ENCODE data around the gene MYO10. TPM values are rescaled to one million over a fixed set of nuclear protein-coding genes. Genes with fewer than 3 reads are reported as not detected.
A peak's percentile ranks its signal among the peaks of the same experiment; 100 is the strongest.

The MYO10 gene
- total and polyA plus RNA-seq, 2 experiments from 2014 or later = 119 to 276 TPM

DNA sequence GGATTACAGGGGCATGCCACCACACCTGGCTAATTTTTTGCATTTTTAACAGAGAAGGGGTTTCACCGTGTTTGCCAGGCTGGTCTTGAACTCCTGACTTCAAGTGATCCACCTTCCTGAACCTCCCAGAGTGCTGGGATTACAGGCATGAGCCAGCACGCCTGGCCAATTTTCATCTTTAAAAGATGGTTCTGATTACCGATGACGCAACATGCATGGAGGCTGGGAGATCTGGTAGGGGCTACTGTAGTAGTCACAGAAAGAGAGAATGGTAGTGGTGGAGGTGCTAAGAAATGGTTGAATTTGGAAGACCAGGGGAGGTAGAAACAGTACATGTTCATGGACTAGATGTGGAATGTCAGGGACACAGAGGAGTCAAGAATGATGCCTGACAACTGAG lies 296.9 kb downstream of the MYO10 start (continued):
- TF ChIP-seq, protein P1, sequence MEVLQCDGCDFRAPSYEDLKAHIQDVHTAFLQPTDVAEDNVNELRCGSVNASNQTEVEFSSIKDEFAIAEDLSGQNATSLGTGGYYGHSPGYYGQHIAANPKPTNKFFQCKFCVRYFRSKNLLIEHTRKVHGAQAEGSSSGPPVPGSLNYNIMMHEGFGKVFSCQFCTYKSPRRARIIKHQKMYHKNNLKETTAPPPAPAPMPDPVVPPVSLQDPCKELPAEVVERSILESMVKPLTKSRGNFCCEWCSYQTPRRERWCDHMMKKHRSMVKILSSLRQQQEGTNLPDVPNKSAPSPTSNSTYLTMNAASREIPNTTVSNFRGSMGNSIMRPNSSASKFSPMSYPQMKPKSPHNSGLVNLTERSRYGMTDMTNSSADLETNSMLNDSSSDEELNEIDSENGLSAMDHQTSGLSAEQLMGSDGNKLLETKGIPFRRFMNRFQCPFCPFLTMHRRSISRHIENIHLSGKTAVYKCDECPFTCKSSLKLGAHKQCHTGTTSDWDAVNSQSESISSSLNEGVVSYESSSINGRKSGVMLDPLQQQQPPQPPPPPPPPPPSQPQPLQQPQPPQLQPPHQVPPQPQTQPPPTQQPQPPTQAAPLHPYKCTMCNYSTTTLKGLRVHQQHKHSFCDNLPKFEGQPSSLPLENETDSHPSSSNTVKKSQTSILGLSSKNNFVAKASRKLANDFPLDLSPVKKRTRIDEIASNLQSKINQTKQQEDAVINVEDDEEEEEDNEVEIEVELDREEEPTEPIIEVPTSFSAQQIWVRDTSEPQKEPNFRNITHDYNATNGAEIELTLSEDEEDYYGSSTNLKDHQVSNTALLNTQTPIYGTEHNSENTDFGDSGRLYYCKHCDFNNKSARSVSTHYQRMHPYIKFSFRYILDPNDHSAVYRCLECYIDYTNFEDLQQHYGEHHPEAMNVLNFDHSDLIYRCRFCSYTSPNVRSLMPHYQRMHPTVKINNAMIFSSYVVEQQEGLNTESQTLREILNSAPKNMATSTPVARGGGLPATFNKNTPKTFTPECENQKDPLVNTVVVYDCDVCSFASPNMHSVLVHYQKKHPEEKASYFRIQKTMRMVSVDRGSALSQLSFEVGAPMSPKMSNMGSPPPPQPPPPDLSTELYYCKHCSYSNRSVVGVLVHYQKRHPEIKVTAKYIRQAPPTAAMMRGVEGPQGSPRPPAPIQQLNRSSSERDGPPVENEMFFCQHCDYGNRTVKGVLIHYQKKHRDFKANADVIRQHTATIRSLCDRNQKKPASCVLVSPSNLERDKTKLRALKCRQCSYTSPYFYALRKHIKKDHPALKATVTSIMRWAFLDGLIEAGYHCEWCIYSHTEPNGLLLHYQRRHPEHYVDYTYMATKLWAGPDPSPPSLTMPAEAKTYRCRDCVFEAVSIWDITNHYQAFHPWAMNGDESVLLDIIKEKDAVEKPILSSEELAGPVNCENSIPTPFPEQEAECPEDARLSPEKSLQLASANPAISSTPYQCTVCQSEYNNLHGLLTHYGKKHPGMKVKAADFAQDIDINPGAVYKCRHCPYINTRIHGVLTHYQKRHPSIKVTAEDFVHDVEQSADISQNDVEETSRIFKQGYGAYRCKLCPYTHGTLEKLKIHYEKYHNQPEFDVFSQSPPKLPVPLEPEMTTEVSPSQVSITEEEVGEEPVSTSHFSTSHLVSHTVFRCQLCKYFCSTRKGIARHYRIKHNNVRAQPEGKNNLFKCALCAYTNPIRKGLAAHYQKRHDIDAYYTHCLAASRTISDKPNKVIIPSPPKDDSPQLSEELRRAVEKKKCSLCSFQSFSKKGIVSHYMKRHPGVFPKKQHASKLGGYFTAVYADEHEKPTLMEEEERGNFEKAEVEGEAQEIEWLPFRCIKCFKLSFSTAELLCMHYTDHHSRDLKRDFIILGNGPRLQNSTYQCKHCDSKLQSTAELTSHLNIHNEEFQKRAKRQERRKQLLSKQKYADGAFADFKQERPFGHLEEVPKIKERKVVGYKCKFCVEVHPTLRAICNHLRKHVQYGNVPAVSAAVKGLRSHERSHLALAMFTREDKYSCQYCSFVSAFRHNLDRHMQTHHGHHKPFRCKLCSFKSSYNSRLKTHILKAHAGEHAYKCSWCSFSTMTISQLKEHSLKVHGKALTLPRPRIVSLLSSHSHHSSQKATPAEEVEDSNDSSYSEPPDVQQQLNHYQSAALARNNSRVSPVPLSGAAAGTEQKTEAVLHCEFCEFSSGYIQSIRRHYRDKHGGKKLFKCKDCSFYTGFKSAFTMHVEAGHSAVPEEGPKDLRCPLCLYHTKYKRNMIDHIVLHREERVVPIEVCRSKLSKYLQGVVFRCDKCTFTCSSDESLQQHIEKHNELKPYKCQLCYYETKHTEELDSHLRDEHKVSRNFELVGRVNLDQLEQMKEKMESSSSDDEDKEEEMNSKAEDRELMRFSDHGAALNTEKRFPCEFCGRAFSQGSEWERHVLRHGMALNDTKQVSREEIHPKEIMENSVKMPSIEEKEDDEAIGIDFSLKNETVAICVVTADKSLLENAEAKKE (CRISPR knock-in tag; IDR thresholded peaks at IDR 0.05) = no peak

- no peaks in the 10 kb centered on the region for H3K9me2 ChIP-seq (ENCODE audit: insufficient read depth)
- H4K20me1 ChIP-seq (replicated peaks; ENCODE audit: insufficient read depth) = no peaks in the 10 kb centered on the region
- peaks cover 9% of the 10 kb centered on the region for H3K4me1 ChIP-seq (ENCODE audit: insufficient read depth)
- H3K27me3 Mint-ChIP-seq (ENCODE audit: insufficient read depth, low read depth, poor library complexity) = no peaks in the 10 kb centered on the region
- no peaks in the 10 kb centered on the region for H3F3A ChIP-seq (replicated peaks; ENCODE audit: low read depth)
- no peak overlapping the region for H3K27ac Mint-ChIP-seq
- no peaks in the 10 kb centered on the region for H3K9me3 Mint-ChIP-seq
- ATAC-seq = no peak
- H3K79me2 ChIP-seq (replicated peaks; ENCODE audit: insufficient read depth) = no peaks in the 10 kb centered on the region
- no peaks in the 10 kb centered on the region for H3K36me3 Mint-ChIP-seq (ENCODE audit: low read depth)
- H3K27me3 ChIP-seq (ENCODE audit: insufficient read depth) = no peaks in the 10 kb centered on the region
- no peak for DNase-seq (ENCODE audit: low spot score)
- no peak overlapping the region for H3K4me2 ChIP-seq
- H2AFZ ChIP-seq = 0 out of 2 replicates have a peak overlapping the region, but pooled peaks have one; percentile 72
- no peak overlapping the region for H3K27ac ChIP-seq (ENCODE audit: low read depth)
- no peaks in the 10 kb centered on the region for H3K36me3 ChIP-seq (ENCODE audit: insufficient read depth)
- H3K4me3 Mint-ChIP-seq = no peak overlapping the region
- peaks cover 3% of the 10 kb centered on the region; the same call in 1 of the 3 replicates for H3K4me1 Mint-ChIP-seq
- TF ChIP-seq, protein P2, sequence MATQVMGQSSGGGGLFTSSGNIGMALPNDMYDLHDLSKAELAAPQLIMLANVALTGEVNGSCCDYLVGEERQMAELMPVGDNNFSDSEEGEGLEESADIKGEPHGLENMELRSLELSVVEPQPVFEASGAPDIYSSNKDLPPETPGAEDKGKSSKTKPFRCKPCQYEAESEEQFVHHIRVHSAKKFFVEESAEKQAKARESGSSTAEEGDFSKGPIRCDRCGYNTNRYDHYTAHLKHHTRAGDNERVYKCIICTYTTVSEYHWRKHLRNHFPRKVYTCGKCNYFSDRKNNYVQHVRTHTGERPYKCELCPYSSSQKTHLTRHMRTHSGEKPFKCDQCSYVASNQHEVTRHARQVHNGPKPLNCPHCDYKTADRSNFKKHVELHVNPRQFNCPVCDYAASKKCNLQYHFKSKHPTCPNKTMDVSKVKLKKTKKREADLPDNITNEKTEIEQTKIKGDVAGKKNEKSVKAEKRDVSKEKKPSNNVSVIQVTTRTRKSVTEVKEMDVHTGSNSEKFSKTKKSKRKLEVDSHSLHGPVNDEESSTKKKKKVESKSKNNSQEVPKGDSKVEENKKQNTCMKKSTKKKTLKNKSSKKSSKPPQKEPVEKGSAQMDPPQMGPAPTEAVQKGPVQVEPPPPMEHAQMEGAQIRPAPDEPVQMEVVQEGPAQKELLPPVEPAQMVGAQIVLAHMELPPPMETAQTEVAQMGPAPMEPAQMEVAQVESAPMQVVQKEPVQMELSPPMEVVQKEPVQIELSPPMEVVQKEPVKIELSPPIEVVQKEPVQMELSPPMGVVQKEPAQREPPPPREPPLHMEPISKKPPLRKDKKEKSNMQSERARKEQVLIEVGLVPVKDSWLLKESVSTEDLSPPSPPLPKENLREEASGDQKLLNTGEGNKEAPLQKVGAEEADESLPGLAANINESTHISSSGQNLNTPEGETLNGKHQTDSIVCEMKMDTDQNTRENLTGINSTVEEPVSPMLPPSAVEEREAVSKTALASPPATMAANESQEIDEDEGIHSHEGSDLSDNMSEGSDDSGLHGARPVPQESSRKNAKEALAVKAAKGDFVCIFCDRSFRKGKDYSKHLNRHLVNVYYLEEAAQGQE (IDR thresholded peaks at IDR 0.05; ENCODE audit: unreplicated experiment) = no peak
- TF ChIP-seq, protein P3, sequence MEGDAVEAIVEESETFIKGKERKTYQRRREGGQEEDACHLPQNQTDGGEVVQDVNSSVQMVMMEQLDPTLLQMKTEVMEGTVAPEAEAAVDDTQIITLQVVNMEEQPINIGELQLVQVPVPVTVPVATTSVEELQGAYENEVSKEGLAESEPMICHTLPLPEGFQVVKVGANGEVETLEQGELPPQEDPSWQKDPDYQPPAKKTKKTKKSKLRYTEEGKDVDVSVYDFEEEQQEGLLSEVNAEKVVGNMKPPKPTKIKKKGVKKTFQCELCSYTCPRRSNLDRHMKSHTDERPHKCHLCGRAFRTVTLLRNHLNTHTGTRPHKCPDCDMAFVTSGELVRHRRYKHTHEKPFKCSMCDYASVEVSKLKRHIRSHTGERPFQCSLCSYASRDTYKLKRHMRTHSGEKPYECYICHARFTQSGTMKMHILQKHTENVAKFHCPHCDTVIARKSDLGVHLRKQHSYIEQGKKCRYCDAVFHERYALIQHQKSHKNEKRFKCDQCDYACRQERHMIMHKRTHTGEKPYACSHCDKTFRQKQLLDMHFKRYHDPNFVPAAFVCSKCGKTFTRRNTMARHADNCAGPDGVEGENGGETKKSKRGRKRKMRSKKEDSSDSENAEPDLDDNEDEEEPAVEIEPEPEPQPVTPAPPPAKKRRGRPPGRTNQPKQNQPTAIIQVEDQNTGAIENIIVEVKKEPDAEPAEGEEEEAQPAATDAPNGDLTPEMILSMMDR (conservative IDR thresholded peaks at IDR 0.05; ENCODE audit: low read depth in 2 of 2) = no peak
- TF ChIP-seq EZH2 (IDR thresholded peaks at IDR 0.05; ENCODE audit: low read depth, unreplicated experiment) = no peak
- no peak for TF ChIP-seq CREB1 (CRISPR knock-in tag; IDR thresholded peaks at IDR 0.05; ENCODE audit: low read depth)
- TF ChIP-seq EZH2phosphoT487 (IDR thresholded peaks at IDR 0.05; ENCODE audit: unreplicated experiment) = no peak
- no peak overlapping the region for H3K4me3 ChIP-seq
These were observed 307.7 kb downstream of the MYO10 start for GRCh38 chr5:16628376-16628775.

Data from GM23338 (cell line).